Activated naive CD8-positive, alpha-beta T cell treated with anti-CD3 and anti-CD28 coated beads, Interleukin-2, amount 50 U/mL, for 24 hours (primary cell): Measurements from ENCODE around the gene LENG1.

ENCODE experiments used
- ATAC-seq: fragments of 150-1000 bp; cut with Tn5 transposase; one replicate; pipeline ENCODE4 v1.10.0; 2021
- DNase-seq: peaks from one replicate; pipeline ENCODE4 v3.0.0; 2021
- H3K27ac Mint-ChIP-seq: one replicate; pipeline ENCODE4 v1.8.0; 2021; ENCODE audit warnings: mild to moderate bottlenecking, mixed read lengths
- H3K27me3 Mint-ChIP-seq: one replicate; pipeline ENCODE4 v1.8.0; 2021; ENCODE audit warnings: mixed read lengths
- H3K36me3 Mint-ChIP-seq: one replicate; pipeline ENCODE4 v1.8.0; 2021; ENCODE audit warnings: low read depth, mixed read lengths
- H3K4me1 Mint-ChIP-seq: one replicate; pipeline ENCODE4 v1.8.0; 2021; ENCODE audit warnings: mixed read lengths
- H3K4me3 Mint-ChIP-seq: one replicate; pipeline ENCODE4 v1.8.0; 2021; ENCODE audit warnings: mild to moderate bottlenecking, moderate library complexity, mixed read lengths
- H3K9me3 Mint-ChIP-seq: one replicate; pipeline ENCODE4 v1.8.0; 2021; ENCODE audit warnings: mixed read lengths

LENG1 gene

GRCh38 chr19:54106716-54107115 is 52.8 kb downstream of the LENG1 start:
- peaks cover 17% of the 10 kb centered on the region for H3K4me1 Mint-ChIP-seq
- no peak overlapping the region for H3K4me3 Mint-ChIP-seq
- no peak overlapping the region for H3K27ac Mint-ChIP-seq
- H3K9me3 Mint-ChIP-seq: no peaks in the 10 kb centered on the region
- ATAC-seq (no peak), DNase-seq (no peak)
- no peaks in the 10 kb centered on the region for H3K27me3 Mint-ChIP-seq
- peaks cover 33% of the 10 kb centered on the region for H3K36me3 Mint-ChIP-seq

GRCh38 chr19:54105796-54106195 is 53.7 kb downstream of the LENG1 start:
- Mint-ChIP-seq H3K36me3 (peaks cover 31% of the 10 kb centered on the region), H3K27me3 (no peaks in the 10 kb centered on the region), H3K4me1 (peaks cover 18% of the 10 kb centered on the region), H3K4me3 (no peak overlapping the region), H3K9me3 (no peaks in the 10 kb centered on the region), H3K27ac (no peak overlapping the region)
- DNase-seq (no peak), ATAC-seq (no peak)
